Measurements from ENCODE around the gene SNAP91.

Gene SNAP91

GRCh38 chr6:83592770-83593394, 116.0 kb downstream of the SNAP91 start:
- Histone ChIP-seq H3K27ac (ENCODE audit: low read length, poor library complexity, severe bottlenecking) (no peak overlapping the region), H2AK5ac (ENCODE audit: low read length, severe bottlenecking) (no peak overlapping the region), H4K91ac (ENCODE audit: low read length) (no peak overlapping the region), H3K23ac (ENCODE audit: low read length in 2 of 2) (no peak overlapping the region), H3K4me2 (ENCODE audit: low read length, poor library complexity, severe bottlenecking) (no peak overlapping the region), H3K18ac (ENCODE audit: low read depth in 1 of 2, low read length in 2 of 2) (no peak overlapping the region), H2BK120ac (ENCODE audit: low read depth, low read length) (no peak overlapping the region), H3K4me1 (ENCODE audit: control insufficient read depth, insufficient read depth, low read depth, low read length) (no peaks in the 10 kb centered on the region), H3K9ac (ENCODE audit: low read length) (no peak overlapping the region), H2BK5ac (ENCODE audit: low read depth, low read length, poor library complexity, severe bottlenecking) (no peak overlapping the region), H2BK15ac (ENCODE audit: low read depth, poor library complexity, severe bottlenecking) (no peak overlapping the region), H2AFZ (ENCODE audit: low read depth, low read length) (no peak overlapping the region), H3K14ac (ENCODE audit: low read length in 2 of 2) (no peak overlapping the region), H3K79me1 (replicated peaks; ENCODE audit: low read length, poor library complexity, severe bottlenecking) (no peaks in the 10 kb centered on the region), H3K4ac (ENCODE audit: low read depth in 1 of 2, low read length in 2 of 2) (no peak overlapping the region), H3K4me3 (ENCODE audit: insufficient read depth in 1 of 2, low read depth in 1 of 2, low read length in 2 of 2) (no peak overlapping the region), H3K36me3 (ENCODE audit: control insufficient read depth in 1 of 2, insufficient read depth in 2 of 2, low read depth in 1 of 2, low read length in 2 of 2) (no peaks in the 10 kb centered on the region), H3K9me3 (ENCODE audit: control insufficient read depth, low read length) (no peaks in the 10 kb centered on the region), H4K8ac (ENCODE audit: low read length) (no peak overlapping the region), H3K27me3 (ENCODE audit: control insufficient read depth in 1 of 2, insufficient read depth in 1 of 2, low read length in 2 of 2) (no peaks in the 10 kb centered on the region), H2BK12ac (ENCODE audit: low read length in 2 of 2) (no peak overlapping the region)
- 100% methylated on average over 1 of the region's 2 CpGs for WGBS
- peak; percentile 38 for DNase-seq

GRCh38 chr6:83590416-83590815, 118.5 kb downstream of the SNAP91 start:
- WGBS: no CpG with 5 or more reads among the region's 1 CpG
- no peaks in the 10 kb centered on the region for H3K9me3 ChIP-seq (ENCODE audit: control insufficient read depth, low read length)

GRCh38 chr6:83589076-83589475, 119.8 kb downstream of the SNAP91 start:
- H3K23ac ChIP-seq (ENCODE audit: low read length in 2 of 2): no peak overlapping the region
- no peak for DNase-seq
- no peaks in the 10 kb centered on the region for H3K79me1 ChIP-seq (replicated peaks; ENCODE audit: low read length, poor library complexity, severe bottlenecking)
- no peak overlapping the region for H2BK15ac ChIP-seq (ENCODE audit: low read depth, poor library complexity, severe bottlenecking)
- H2AFZ ChIP-seq (ENCODE audit: low read depth, low read length): no peak overlapping the region
- H3K36me3 ChIP-seq (ENCODE audit: control insufficient read depth in 1 of 2, insufficient read depth in 2 of 2, low read depth in 1 of 2, low read length in 2 of 2): no peaks in the 10 kb centered on the region
- no peak overlapping the region for H2BK5ac ChIP-seq (ENCODE audit: low read depth, low read length, poor library complexity, severe bottlenecking)
- H3K27ac ChIP-seq (ENCODE audit: low read length, poor library complexity, severe bottlenecking): no peak overlapping the region
- H3K9ac ChIP-seq (ENCODE audit: low read length): no peak overlapping the region
- no peak overlapping the region for H3K18ac ChIP-seq (ENCODE audit: low read depth in 1 of 2, low read length in 2 of 2)
- no peak overlapping the region for H2AK5ac ChIP-seq (ENCODE audit: low read length, severe bottlenecking)
- H4K8ac ChIP-seq (ENCODE audit: low read length): no peak overlapping the region
- no peaks in the 10 kb centered on the region for H3K9me3 ChIP-seq (ENCODE audit: control insufficient read depth, low read length)
- no peak overlapping the region for H3K4me2 ChIP-seq (ENCODE audit: low read length, poor library complexity, severe bottlenecking)
- no peaks in the 10 kb centered on the region for H3K4me1 ChIP-seq (ENCODE audit: control insufficient read depth, insufficient read depth, low read depth, low read length)
- H3K4ac ChIP-seq (ENCODE audit: low read depth in 1 of 2, low read length in 2 of 2): no peak overlapping the region
- H3K14ac ChIP-seq (ENCODE audit: low read length in 2 of 2): no peak overlapping the region
- H2BK12ac ChIP-seq (ENCODE audit: low read length in 2 of 2): no peak overlapping the region
- H4K91ac ChIP-seq (ENCODE audit: low read length): no peak overlapping the region
- H3K4me3 ChIP-seq (ENCODE audit: insufficient read depth in 1 of 2, low read depth in 1 of 2, low read length in 2 of 2): no peak overlapping the region
- H2BK120ac ChIP-seq (ENCODE audit: low read depth, low read length): no peak overlapping the region
- H3K27me3 ChIP-seq (ENCODE audit: control insufficient read depth in 1 of 2, insufficient read depth in 1 of 2, low read length in 2 of 2): no peaks in the 10 kb centered on the region

More at GRCh38 chr6:83590416-83590815, 118.5 kb downstream of the SNAP91 start:
- Histone ChIP-seq H4K8ac (ENCODE audit: low read length) (no peak overlapping the region), H3K18ac (ENCODE audit: low read depth in 1 of 2, low read length in 2 of 2) (no peak overlapping the region), H3K27me3 (ENCODE audit: control insufficient read depth in 1 of 2, insufficient read depth in 1 of 2, low read length in 2 of 2) (no peaks in the 10 kb centered on the region), H2BK15ac (ENCODE audit: low read depth, poor library complexity, severe bottlenecking) (no peak overlapping the region), H3K79me1 (replicated peaks; ENCODE audit: low read length, poor library complexity, severe bottlenecking) (no peaks in the 10 kb centered on the region), H3K4me1 (ENCODE audit: control insufficient read depth, insufficient read depth, low read depth, low read length) (no peaks in the 10 kb centered on the region), H2BK5ac (ENCODE audit: low read depth, low read length, poor library complexity, severe bottlenecking) (no peak overlapping the region), H2AK5ac (ENCODE audit: low read length, severe bottlenecking) (no peak overlapping the region), H3K14ac (ENCODE audit: low read length in 2 of 2) (no peak overlapping the region), H2BK12ac (ENCODE audit: low read length in 2 of 2) (no peak overlapping the region), H4K91ac (ENCODE audit: low read length) (no peak overlapping the region), H3K27ac (ENCODE audit: low read length, poor library complexity, severe bottlenecking) (no peak overlapping the region), H2AFZ (ENCODE audit: low read depth, low read length) (no peak overlapping the region), H2BK120ac (ENCODE audit: low read depth, low read length) (no peak overlapping the region), H3K4me2 (ENCODE audit: low read length, poor library complexity, severe bottlenecking) (no peak overlapping the region), H3K4me3 (ENCODE audit: insufficient read depth in 1 of 2, low read depth in 1 of 2, low read length in 2 of 2) (no peak overlapping the region), H3K9ac (ENCODE audit: low read length) (no peak overlapping the region), H3K23ac (ENCODE audit: low read length in 2 of 2) (no peak overlapping the region), H3K36me3 (ENCODE audit: control insufficient read depth in 1 of 2, insufficient read depth in 2 of 2, low read depth in 1 of 2, low read length in 2 of 2) (no peaks in the 10 kb centered on the region), H3K4ac (ENCODE audit: low read depth in 1 of 2, low read length in 2 of 2) (no peak overlapping the region)
- DNase-seq: peak; percentile 38

- no peak overlapping the region for H2BK15ac ChIP-seq (ENCODE audit: low read depth, poor library complexity, severe bottlenecking)
- H2AFZ ChIP-seq (ENCODE audit: low read depth, low read length): no peak overlapping the region
- H3K36me3 ChIP-seq (ENCODE audit: control insufficient read depth in 1 of 2, insufficient read depth in 2 of 2, low read depth in 1 of 2, low read length in 2 of 2): no peaks in the 10 kb centered on the region
- no peak overlapping the region for H3K14ac ChIP-seq (ENCODE audit: low read length in 2 of 2)
- no peaks in the 10 kb centered on the region for H3K79me1 ChIP-seq (replicated peaks; ENCODE audit: low read length, poor library complexity, severe bottlenecking)
- no peak overlapping the region for H3K23ac ChIP-seq (ENCODE audit: low read length in 2 of 2)
- no peak overlapping the region for H3K4ac ChIP-seq (ENCODE audit: low read depth in 1 of 2, low read length in 2 of 2)
- no peak overlapping the region for H3K4me3 ChIP-seq (ENCODE audit: insufficient read depth in 1 of 2, low read depth in 1 of 2, low read length in 2 of 2)
- no peak overlapping the region for H4K8ac ChIP-seq (ENCODE audit: low read length)
- H2BK12ac ChIP-seq (ENCODE audit: low read length in 2 of 2): no peak overlapping the region
- no peak overlapping the region for H2BK120ac ChIP-seq (ENCODE audit: low read depth, low read length)
- no peak overlapping the region for H3K4me2 ChIP-seq (ENCODE audit: low read length, poor library complexity, severe bottlenecking)
- H2AK5ac ChIP-seq (ENCODE audit: low read length, severe bottlenecking): no peak overlapping the region
- peaks cover 0 to 6% of the 10 kb centered on the region in 2 experiments for H3K27me3 ChIP-seq (ENCODE audit: control insufficient read depth in 1 of 2, insufficient read depth in 1 of 2, low read length in 2 of 2)
- no peak for DNase-seq
- H3K4me1 ChIP-seq (ENCODE audit: control insufficient read depth, insufficient read depth, low read depth, low read length): peaks cover 6% of the 10 kb centered on the region
- no peak overlapping the region for H4K91ac ChIP-seq (ENCODE audit: low read length)
- H3K18ac ChIP-seq (ENCODE audit: low read depth in 1 of 2, low read length in 2 of 2): no peak overlapping the region
- H3K27ac ChIP-seq (ENCODE audit: low read length, poor library complexity, severe bottlenecking): no peak overlapping the region
- no peak overlapping the region for H2BK5ac ChIP-seq (ENCODE audit: low read depth, low read length, poor library complexity, severe bottlenecking)
- H3K9ac ChIP-seq (ENCODE audit: low read length): no peak overlapping the region
- WGBS: no CpG with 5 or more reads among the region's 1 CpG
- H3K9me3 ChIP-seq (ENCODE audit: control insufficient read depth, low read length): no peaks in the 10 kb centered on the region
Observed at GRCh38 chr6:83578057-83578456, 130.8 kb downstream of the SNAP91 start.
